Smooth muscle cell (in vitro differentiated cells): ENCODE data around the gene PPIG. TPM values are rescaled to one million over a fixed set of nuclear protein-coding genes. Genes with fewer than 3 reads are reported as not detected.
"Not testable (repeated sequence)": the region's sequence is repeated elsewhere in the genome, so short reads cannot be mapped to it uniquely, and the experiment has no call there.

ENCODE experiments used
- DNase-seq: peaks from one replicate; lab custom pipeline; 2025; ENCODE audit not compliant: unreplicated experiment; lab: John Stamatoyannopoulos, UW
- H2AFZ ChIP-seq: fragments of 200-600 bp; sonication (generic); 2 replicates; pipeline ENCODE4 v1.6.0; 2016; ENCODE audit warnings: antibody characterized with exemption, low read depth, mild to moderate bottlenecking
- H3F3A ChIP-seq: fragments of 200-600 bp; sonication (generic); 2 replicates; pipeline ENCODE4 v1.6.0; 2017; ENCODE audit warnings: antibody characterized with exemption, low read depth
- H3K27ac ChIP-seq: fragments of 200-600 bp; sonication (generic); 2 replicates; pipeline ENCODE4 v1.5.1; 2016; ENCODE audit warnings: low read depth, mild to moderate bottlenecking
- H3K27me3 ChIP-seq: fragments of 200-600 bp; sonication (generic); 2 replicates; pipeline ENCODE4 v1.6.1; 2016; ENCODE audit warnings: low read depth, mild to moderate bottlenecking
- H3K36me3 ChIP-seq: fragments of 200-600 bp; sonication (generic); 2 replicates; pipeline ENCODE4 v1.5.1; 2016; ENCODE audit warnings: low read depth
- H3K4me1 ChIP-seq: fragments of 200-600 bp; sonication (generic); 2 replicates; pipeline ENCODE4 v1.5.1; 2016; ENCODE audit warnings: low read depth
- H3K4me2 ChIP-seq: fragments of 200-600 bp; sonication (generic); 2 replicates; pipeline ENCODE4 v1.6.0; 2016; ENCODE audit warnings: mild to moderate bottlenecking
- H3K4me3 ChIP-seq: fragments of 200-600 bp; sonication (generic); 2 replicates; pipeline ENCODE4 v1.5.1; 2016; ENCODE audit warnings: mild to moderate bottlenecking
- H3K79me2 ChIP-seq: fragments of 200-600 bp; sonication (generic); 2 replicates; pipeline ENCODE4 v1.6.0; 2016; ENCODE audit warnings: low read depth, mild to moderate bottlenecking
- H3K9ac ChIP-seq: fragments of 200-600 bp; sonication (generic); 2 replicates; pipeline ENCODE4 v1.6.0; 2016; ENCODE audit warnings: low read depth
- H3K9me3 ChIP-seq: fragments of 200-600 bp; sonication (generic); replicated peaks from 2 replicates; pipeline ENCODE4 v1.5.1; 2016; ENCODE audit warnings: low read depth
- H4K20me1 ChIP-seq: fragments of 200-600 bp; sonication (generic); 2 replicates; pipeline ENCODE4 v1.6.0; 2016; ENCODE audit warnings: low read depth
- WGBS: methylation state at CpG from one replicate; pipeline ENCODE4 v1.1.7; 2016; ENCODE audit warnings: low lambda C conversion rate; 5-methylcytosine and 5-hydroxymethylcytosine counted together
- polyA plus RNA-seq: library from polyadenylated mRNA; unstranded; fragments of >200 nt; fragmentation: Nextera tagmentation; extraction: Ambion mirVana; gene quantifications from 2 replicates; pipeline ENCODE4 v1.2.1, GENCODE V29; 2016
- total RNA-seq: library from RNA; depleted of rRNA; stranded (reverse); fragments of >200 nt; gene quantifications from 2 replicates; pipeline ENCODE4 v1.2.3, GENCODE V29; 2014
- TF ChIP-seq, protein P1 (sequence below): fragments of 200-600 bp; sonication (generic); IDR thresholded peaks from 2 replicates; pipeline ENCODE4 v1.5.1; 2017; ENCODE audit warnings: borderline replicate concordance, mild to moderate bottlenecking, antibody characterized with exemption; ENCODE audit not compliant: insufficient read depth, poor library complexity, severe bottlenecking

PPIG gene
- total and polyA plus RNA-seq, 2 experiments from 2014 or later: 34.4 to 51.1 TPM

DNA sequence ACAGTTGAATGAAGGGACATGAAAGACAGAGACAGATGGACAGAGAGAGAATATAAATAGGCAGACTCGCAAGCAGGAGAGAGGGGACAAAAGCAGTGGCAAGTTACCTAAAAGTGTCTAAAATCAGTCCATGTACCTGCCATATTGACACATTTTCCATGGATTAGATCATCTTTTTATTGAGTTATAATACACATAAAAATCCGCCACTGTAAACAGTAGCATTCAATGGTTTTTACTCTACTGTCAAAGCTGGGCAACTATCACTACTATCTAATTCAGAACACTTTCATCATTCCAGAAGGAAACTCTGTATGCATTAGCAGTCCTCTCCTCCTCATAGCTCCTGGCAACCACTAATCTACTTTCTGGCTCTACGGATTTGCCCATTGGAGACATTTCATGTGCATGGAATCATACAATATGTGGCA lies 100.0 kb downstream of the PPIG start:
- H3K4me2 ChIP-seq: no peak overlapping the region
- TF ChIP-seq, protein P1, sequence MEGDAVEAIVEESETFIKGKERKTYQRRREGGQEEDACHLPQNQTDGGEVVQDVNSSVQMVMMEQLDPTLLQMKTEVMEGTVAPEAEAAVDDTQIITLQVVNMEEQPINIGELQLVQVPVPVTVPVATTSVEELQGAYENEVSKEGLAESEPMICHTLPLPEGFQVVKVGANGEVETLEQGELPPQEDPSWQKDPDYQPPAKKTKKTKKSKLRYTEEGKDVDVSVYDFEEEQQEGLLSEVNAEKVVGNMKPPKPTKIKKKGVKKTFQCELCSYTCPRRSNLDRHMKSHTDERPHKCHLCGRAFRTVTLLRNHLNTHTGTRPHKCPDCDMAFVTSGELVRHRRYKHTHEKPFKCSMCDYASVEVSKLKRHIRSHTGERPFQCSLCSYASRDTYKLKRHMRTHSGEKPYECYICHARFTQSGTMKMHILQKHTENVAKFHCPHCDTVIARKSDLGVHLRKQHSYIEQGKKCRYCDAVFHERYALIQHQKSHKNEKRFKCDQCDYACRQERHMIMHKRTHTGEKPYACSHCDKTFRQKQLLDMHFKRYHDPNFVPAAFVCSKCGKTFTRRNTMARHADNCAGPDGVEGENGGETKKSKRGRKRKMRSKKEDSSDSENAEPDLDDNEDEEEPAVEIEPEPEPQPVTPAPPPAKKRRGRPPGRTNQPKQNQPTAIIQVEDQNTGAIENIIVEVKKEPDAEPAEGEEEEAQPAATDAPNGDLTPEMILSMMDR: no peak
- 91% methylated on average over 3 of the region's 3 CpGs for WGBS
- no peaks in the 10 kb centered on the region for H3K27me3 ChIP-seq
- H3K9me3 ChIP-seq: no peaks in the 10 kb centered on the region
- H3K4me3 ChIP-seq: no peak overlapping the region
- no peaks in the 10 kb centered on the region for H3K4me1 ChIP-seq
- H3K9ac ChIP-seq: no peak overlapping the region
- no peaks in the 10 kb centered on the region for H3F3A ChIP-seq
- DNase-seq: no peak
- no peak overlapping the region for H2AFZ ChIP-seq
- no peaks in the 10 kb centered on the region for H4K20me1 ChIP-seq
- no peak overlapping the region for H3K27ac ChIP-seq
- H3K36me3 ChIP-seq: no peaks in the 10 kb centered on the region
- no peaks in the 10 kb centered on the region for H3K79me2 ChIP-seq

DNA sequence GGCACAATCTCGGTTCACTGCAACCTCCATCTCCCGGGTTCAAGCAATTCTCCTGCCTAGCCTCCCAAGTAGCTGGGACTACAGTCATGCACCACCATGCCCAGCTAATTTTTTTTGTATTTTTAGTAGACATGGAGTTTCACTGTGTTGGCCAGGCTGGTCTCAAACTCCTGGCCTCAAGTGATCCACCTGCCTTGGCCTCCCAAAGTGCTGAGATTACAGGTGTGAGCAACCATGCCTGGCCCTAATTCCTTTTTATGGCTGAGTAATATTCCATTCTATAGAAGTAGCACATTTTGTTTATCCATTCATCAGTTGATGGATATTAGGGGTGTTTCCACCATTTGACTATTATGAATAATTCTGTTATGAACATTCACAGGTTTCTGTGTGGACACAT lies 100.6 kb downstream of the PPIG start:
- not testable (repeated sequence) for H3K4me2 ChIP-seq, H3F3A ChIP-seq, H3K9ac ChIP-seq, H3K4me1 ChIP-seq, H3K4me3 ChIP-seq, H3K36me3 ChIP-seq, H4K20me1 ChIP-seq, H2AFZ ChIP-seq, DNase-seq, H3K79me2 ChIP-seq, H3K27me3 ChIP-seq, H3K9me3 ChIP-seq, H3K27ac ChIP-seq
- WGBS: 84% methylated on average over 2 of the region's 2 CpGs

DNA sequence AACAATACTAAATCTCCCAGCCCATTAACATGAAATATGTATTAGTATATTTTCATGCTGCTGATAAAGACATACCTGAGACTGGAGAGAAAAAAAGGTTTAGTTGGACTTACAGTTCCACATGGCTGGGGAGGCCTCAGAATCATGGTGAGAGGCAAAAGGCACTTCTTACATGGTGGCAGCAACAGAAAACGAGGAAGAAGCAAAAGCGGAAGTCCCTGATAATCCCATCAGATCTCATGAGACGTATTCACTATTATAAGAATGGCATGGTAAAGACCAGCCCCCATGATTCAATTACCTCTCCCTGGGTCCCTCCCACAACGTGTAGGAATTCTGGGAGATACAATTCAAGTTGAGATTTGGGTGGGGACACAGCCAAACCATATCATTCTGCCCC lies 102.7 kb downstream of the PPIG start:
- WGBS: 87% methylated on average over 4 of the region's 4 CpGs

DNA sequence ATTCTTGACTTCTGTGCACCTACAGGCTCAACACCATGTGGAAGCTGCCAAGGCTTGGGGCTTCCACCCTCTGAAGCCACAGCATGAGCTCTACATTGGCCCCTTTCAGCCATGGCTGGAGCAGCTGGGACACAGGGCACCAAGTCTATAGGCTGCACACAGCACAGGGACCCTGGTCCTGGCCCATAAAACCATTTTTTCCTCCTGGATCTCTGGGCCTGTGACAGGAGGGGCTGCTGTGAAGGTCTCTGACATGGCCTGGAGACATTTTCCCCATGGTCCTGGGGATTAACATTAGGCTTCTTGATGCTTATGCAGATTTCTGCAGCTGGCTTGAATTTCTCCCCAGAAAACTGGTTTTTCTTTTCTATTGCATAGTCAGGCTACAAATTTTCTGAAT lies 103.8 kb downstream of the PPIG start:
- not testable (repeated sequence) for H3K27me3 ChIP-seq, H2AFZ ChIP-seq, H4K20me1 ChIP-seq, H3F3A ChIP-seq, H3K27ac ChIP-seq, H3K79me2 ChIP-seq, H3K4me3 ChIP-seq, H3K9me3 ChIP-seq, H3K9ac ChIP-seq, H3K4me2 ChIP-seq, H3K36me3 ChIP-seq, H3K4me1 ChIP-seq, DNase-seq

More for the DNA sequence above, 102.7 kb downstream of the PPIG start:
- H3K9ac ChIP-seq, H3K4me3 ChIP-seq, H3F3A ChIP-seq, H3K79me2 ChIP-seq, H3K27me3 ChIP-seq, DNase-seq, H3K4me1 ChIP-seq, H3K27ac ChIP-seq, H3K36me3 ChIP-seq, H2AFZ ChIP-seq, H4K20me1 ChIP-seq, H3K9me3 ChIP-seq, H3K4me2 ChIP-seq: not testable (repeated sequence)

DNA sequence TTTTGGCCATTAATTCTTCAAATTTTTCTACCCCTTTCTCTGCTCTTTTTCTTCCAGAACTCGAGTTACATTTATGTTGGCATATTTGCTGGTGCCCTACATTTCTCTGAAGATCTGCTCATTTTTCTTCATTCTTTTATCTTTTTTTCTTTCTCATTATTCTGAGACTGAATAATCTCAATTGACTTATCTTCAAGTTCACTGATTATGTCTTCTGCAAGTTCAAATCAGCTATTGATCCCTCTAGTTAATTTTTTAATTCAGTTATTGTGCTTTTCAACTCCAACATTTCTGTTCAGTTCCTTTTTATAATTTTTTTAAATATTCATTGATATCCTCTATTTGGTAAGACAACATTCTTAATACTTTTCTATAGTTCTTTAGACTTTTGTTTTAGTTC lies 106.8 kb downstream of the PPIG start:
- no peaks in the 10 kb centered on the region for H3K79me2 ChIP-seq
- no peak overlapping the region for H3K27ac ChIP-seq
- H3K9ac ChIP-seq: no peak overlapping the region
- H3K36me3 ChIP-seq: no peaks in the 10 kb centered on the region
- WGBS: 74% methylated on average over 1 of the region's 1 CpG
- TF ChIP-seq, protein P1: no peak
- H3K4me3 ChIP-seq: no peak overlapping the region
- H3F3A ChIP-seq: peaks cover 3% of the 10 kb centered on the region
- no peak overlapping the region for H3K4me2 ChIP-seq
- H3K4me1 ChIP-seq: peaks cover 3% of the 10 kb centered on the region
- no peaks in the 10 kb centered on the region for H3K27me3 ChIP-seq
- no peak overlapping the region for H2AFZ ChIP-seq
- no peaks in the 10 kb centered on the region for H4K20me1 ChIP-seq
- H3K9me3 ChIP-seq: no peaks in the 10 kb centered on the region
- no peak for DNase-seq

Other genes starting within 250 kb of the PPIG start
- 0.76 and 2.7 TPM in 2 replicates for gene LRP2, start 221.8 kb upstream of the PPIG start, total RNA-seq
- not detected in 2 replicates for gene LRP2, start 221.8 kb upstream of the PPIG start, polyA plus RNA-seq
- 4.3 and 4.5 TPM in 2 replicates for gene BBS5, start 104.9 kb upstream of the PPIG start, total RNA-seq
- 3.6 and 5.4 TPM in 2 replicates for gene BBS5, start 104.9 kb upstream of the PPIG start, polyA plus RNA-seq
- gene KLHL41, start 74.6 kb upstream of the PPIG start, total RNA-seq: not detected in 2 replicates
- gene KLHL41, start 74.6 kb upstream of the PPIG start, polyA plus RNA-seq: 0.95 TPM in 1 of 2 replicates, not detected in the other
- 24.7 and 26.3 TPM in 2 replicates for gene FASTKD1, start 10.5 kb upstream of the PPIG start, total RNA-seq
- 17.2 and 21.8 TPM in 2 replicates for gene FASTKD1, start 10.5 kb upstream of the PPIG start, polyA plus RNA-seq
- 0.13 and 0.45 TPM in 2 replicates for gene CFAP210, start 110.1 kb downstream of the PPIG start, total RNA-seq
- gene CFAP210, start 110.1 kb downstream of the PPIG start, polyA plus RNA-seq: not detected in 2 replicates
- 0.45 and 1.4 TPM in 2 replicates for gene PHOSPHO2, start 110.1 kb downstream of the PPIG start, total RNA-seq
- gene PHOSPHO2, start 110.1 kb downstream of the PPIG start, polyA plus RNA-seq: 0.74 and 0.86 TPM in 2 replicates
- gene KLHL23, start 149.5 kb downstream of the PPIG start, total RNA-seq: 1.1 and 2.9 TPM in 2 replicates
- gene KLHL23, start 149.5 kb downstream of the PPIG start, polyA plus RNA-seq: 1.2 and 2.3 TPM in 2 replicates
- 95.8 and 99.1 TPM in 2 replicates for gene SSB, start 214.5 kb downstream of the PPIG start, total RNA-seq
- 91.5 and 132 TPM in 2 replicates for gene SSB, start 214.5 kb downstream of the PPIG start, polyA plus RNA-seq
- gene METTL5, start 240.6 kb downstream of the PPIG start, total RNA-seq: 72.5 and 84.0 TPM in 2 replicates
- 79.8 and 80.5 TPM in 2 replicates for gene METTL5, start 240.6 kb downstream of the PPIG start, polyA plus RNA-seq
- gene UBR3, start 243.1 kb downstream of the PPIG start, total RNA-seq: 28.5 and 35.1 TPM in 2 replicates
- 7.0 and 7.6 TPM in 2 replicates for gene UBR3, start 243.1 kb downstream of the PPIG start, polyA plus RNA-seq